C4-2B (cell line): ENCODE results near the gene BCKDHA.
"Not testable (repeated sequence)": the region's sequence is repeated elsewhere in the genome, so short reads cannot be mapped to it uniquely, and the experiment has no call there.

Source experiments
- CTCF ChIP-seq: fragments of 450-650 bp; conservative IDR thresholded peaks from 2 replicates; pipeline ENCODE4 v1.5.1; 2017; ENCODE audit warnings: mild to moderate bottlenecking
- ZFX ChIP-seq: fragments of 450-650 bp; IDR thresholded peaks from 2 replicates; pipeline ENCODE4 v1.6.1; 2017

DNA sequence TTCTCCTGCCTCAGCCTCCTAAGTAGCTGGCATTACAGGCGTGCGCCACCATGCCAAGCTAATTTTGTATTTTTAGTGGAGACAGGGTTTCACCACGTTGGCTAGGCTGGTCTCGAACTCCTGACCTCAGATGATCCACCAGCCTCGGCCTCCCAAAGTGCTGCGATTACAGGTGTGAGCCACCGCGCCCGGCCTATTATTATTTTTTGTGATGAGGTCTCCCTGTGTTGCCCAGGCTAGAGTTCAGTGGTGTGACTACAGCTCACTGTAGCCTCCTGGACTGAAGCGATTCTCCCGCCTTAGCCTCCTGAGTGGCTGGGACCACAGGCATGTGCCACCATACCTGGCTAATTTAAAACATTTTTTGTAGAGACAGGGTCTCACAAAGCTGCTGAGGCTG lies 37.8 kb downstream of the BCKDHA start:
- not testable (repeated sequence) for TF ChIP-seq CTCF, ZFX
